Spinal cord (tissue), 10 donors: ENCODE measurements around the gene TMIE. TPM values are rescaled to one million over a fixed set of nuclear protein-coding genes. Genes with fewer than 3 reads are reported as not detected.

Source experiments
- DNase-seq, 6 donors: peaks; one replicate each; pipeline versions ENCODE4 v3.0.0 to v3.0.0-alpha.2; 2013 to 2015; ENCODE audit warnings: low spot score in 6 of 6, low read depth in 4 of 6
- H3K27ac ChIP-seq: one replicate; pipeline ENCODE4 v1.5.1; 2013; ENCODE audit warnings: low read depth, low read length, control low read depth
- H3K27me3 ChIP-seq: one replicate; pipeline ENCODE4 v1.6.1; 2013; ENCODE audit warnings: low read length; ENCODE audit not compliant: control insufficient read depth, insufficient read depth
- H3K36me3 ChIP-seq: one replicate; pipeline ENCODE4 v1.6.1; 2013; ENCODE audit warnings: low read length; ENCODE audit not compliant: control insufficient read depth, insufficient read depth
- H3K4me1 ChIP-seq: one replicate; pipeline ENCODE4 v1.6.1; 2013; ENCODE audit warnings: low read length; ENCODE audit not compliant: control insufficient read depth, insufficient read depth
- H3K4me3 ChIP-seq: one replicate; pipeline ENCODE4 v1.5.1; 2013; ENCODE audit warnings: low read depth, low read length, control low read depth
- H3K9me3 ChIP-seq: one replicate; pipeline ENCODE4 v1.6.1; 2013; ENCODE audit warnings: low read length; ENCODE audit not compliant: control insufficient read depth, insufficient read depth
- WGBS: methylation state at CpG from one replicate; pipeline ENCODE4 v1.1.5; 2013; ENCODE audit warnings: missing lambda C conversion rate; ENCODE audit not compliant: insufficient coverage; 5-methylcytosine and 5-hydroxymethylcytosine counted together
- polyA plus RNA-seq, 2 donors: library from polyadenylated mRNA; unstranded; fragments of 120-200 nt; gene quantifications; one replicate each; pipeline ENCODE4 v1.2.1, GENCODE V29; 2013; ENCODE audit not compliant: insufficient read length in 2 of 2
- total RNA-seq, 2 donors: library from RNA; depleted of rRNA in 1 of 2; stranded (reverse); fragments of 120-200 nt in 1 of 2; fragments of >200 nt in 1 of 2; gene quantifications; one replicate each; pipeline versions ENCODE4 v1.2.3 to v1.2.4, GENCODE V29; 2013 to 2014
- donor health status: healthy.

Gene TMIE
- total and polyA plus RNA-seq, 4 donors, result 1.5 to 6.8 (median 4.0) TPM

DNA sequence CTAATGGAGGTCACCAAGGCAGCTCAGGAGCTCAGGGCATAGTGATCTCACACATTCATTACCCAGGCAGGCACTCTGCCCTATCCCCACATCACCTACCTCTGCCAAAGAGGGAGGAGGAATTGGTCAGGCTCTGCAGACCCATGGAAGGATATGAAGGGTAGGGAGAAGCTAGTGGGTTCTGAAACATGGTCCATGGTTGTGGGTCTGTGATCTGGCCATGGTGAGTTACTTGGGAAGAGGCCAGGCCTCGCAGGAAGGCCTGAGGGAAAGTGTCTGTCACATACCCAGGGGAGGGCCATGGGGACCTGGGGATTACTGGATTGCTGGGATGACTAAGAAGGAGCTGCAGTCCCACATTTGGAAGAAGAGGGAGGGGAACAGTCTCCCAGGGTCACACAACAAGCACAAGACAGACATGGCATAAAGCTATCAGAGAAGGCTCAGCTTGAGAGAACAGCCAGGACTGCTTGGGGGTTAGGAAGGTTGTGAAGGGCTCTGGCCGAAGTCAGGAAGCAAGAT, 17.9 kb downstream of the TMIE start:
- DNase-seq, result no peak
- Histone ChIP-seq H3K27me3 (no peaks in the 10 kb centered on the region), H3K9me3 (peaks cover 3% of the 10 kb centered on the region), H3K27ac (no peak overlapping the region), H3K36me3 (no peaks in the 10 kb centered on the region), H3K4me3 (no peak overlapping the region), H3K4me1 (peaks cover 10% of the 10 kb centered on the region)
- 77% methylated on average over 2 of the region's 2 CpGs for WGBS

DNA sequence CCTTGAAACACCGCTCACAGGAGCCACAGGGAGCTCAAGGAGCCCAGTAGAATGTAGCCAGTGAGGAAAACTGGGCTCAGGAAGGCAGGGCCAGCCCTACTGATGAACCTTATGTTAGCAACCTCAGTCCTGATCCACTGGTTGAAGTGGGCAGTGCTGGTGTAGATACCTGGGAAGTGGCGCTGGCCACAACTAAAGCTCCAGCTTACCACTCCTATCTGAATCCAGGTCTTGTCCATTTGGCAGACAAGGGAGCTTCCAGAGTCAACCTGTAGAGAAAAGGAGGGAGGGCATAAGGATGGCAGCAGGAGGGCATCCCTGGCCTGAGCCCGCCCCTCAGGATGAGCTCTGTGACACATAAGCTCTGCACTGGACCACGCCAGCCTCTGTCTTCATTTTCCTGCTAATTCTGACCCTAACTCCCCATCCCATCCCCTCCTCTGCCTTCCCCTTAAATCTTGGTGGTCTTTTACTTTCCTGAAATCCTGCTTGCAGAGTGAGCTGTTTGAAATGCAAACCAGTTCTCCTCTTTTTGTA, 18.6 kb downstream of the TMIE start:
- Histone ChIP-seq H3K36me3 (no peaks in the 10 kb centered on the region), H3K4me1 (peaks cover 10% of the 10 kb centered on the region), H3K4me3 (no peak overlapping the region), H3K9me3 (peaks cover 3% of the 10 kb centered on the region), H3K27ac (no peak overlapping the region), H3K27me3 (no peaks in the 10 kb centered on the region)
- 83% methylated on average over 4 of the region's 4 CpGs for WGBS
- DNase-seq, result no peak

DNA sequence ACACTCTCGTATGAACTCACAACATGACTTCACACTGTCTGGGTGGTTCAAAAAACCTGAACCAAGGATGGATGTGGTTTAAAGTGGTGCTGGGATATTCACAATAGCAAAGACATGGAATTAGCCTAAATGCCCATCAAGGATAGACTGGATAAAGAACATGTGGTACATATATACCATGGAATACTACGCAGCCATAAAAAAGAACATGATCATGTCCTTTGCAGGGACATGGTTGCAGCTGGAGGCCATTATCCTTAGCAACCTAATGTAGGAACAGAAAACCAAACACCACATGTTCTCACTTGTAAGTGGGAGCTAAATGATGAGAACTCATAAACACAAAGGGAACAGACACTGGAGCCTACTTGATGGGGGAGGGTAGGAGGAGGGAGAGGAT, 19.8 kb downstream of the TMIE start:
- peaks cover 3% of the 10 kb centered on the region for H3K9me3 ChIP-seq
- H3K27me3 ChIP-seq, result no peaks in the 10 kb centered on the region
- no peak overlapping the region for H3K4me3 ChIP-seq
- WGBS, result no CpG with 5 or more reads among the region's 2 CpGs
- no peaks in the 10 kb centered on the region for H3K36me3 ChIP-seq
- H3K27ac ChIP-seq, result no peak overlapping the region
- H3K4me1 ChIP-seq, result peaks cover 7% of the 10 kb centered on the region
- no peak for DNase-seq

DNA sequence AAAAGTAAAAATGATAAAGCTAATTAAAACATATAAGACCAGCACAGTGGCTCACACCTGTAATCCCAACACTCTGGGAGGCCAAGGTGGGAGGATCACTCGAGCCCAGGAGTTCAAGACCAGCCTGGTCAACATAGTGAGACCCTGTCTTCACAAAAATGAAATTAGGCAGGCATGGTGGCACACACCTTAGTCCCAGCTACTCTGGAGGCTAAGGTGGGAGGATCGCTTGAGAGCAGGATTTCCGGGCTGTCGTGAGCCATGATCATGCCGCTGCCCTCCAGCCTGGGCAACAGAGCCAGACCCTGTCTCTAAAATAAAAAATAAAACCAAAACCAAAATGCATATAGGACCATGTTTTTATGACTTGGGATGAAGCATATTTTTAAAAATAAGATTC, 21.3 kb downstream of the TMIE start:
- no peaks in the 10 kb centered on the region for H3K27me3 ChIP-seq
- WGBS, result 92% methylated on average over 4 of the region's 5 CpGs
- H3K4me1 ChIP-seq, result no peaks in the 10 kb centered on the region
- H3K4me3 ChIP-seq, result no peak overlapping the region
- DNase-seq, result no peak
- no peak overlapping the region for H3K27ac ChIP-seq
- H3K9me3 ChIP-seq, result peaks cover 3% of the 10 kb centered on the region
- H3K36me3 ChIP-seq, result no peaks in the 10 kb centered on the region

DNA sequence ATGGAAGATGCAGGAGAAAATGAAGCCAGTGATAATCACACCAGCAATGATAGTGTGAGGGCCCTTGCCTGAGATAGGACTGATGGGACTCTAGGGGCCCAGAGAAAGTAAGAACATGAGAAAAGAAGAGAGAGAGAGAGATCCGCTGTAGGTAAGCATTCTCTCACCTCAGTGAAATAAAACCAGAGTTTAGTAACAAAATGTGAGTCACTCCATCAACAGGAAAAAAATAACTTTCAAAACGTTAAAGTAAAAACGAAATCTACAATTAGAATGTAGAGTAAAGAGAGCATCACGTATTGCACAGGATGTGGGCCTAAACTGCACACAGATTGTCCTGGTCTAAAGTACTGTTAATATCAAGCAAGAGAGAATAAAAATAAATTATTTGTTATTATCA, 23.2 kb downstream of the TMIE start:
- no peak overlapping the region for H3K27ac ChIP-seq
- no peak overlapping the region for H3K4me3 ChIP-seq
- no peak for DNase-seq
- no peaks in the 10 kb centered on the region for H3K27me3 ChIP-seq
- no peaks in the 10 kb centered on the region for H3K36me3 ChIP-seq
- whole genome bisulfite sequencing, result no CpG with 5 or more reads among the region's 4 CpGs
- H3K4me1 ChIP-seq, result no peaks in the 10 kb centered on the region
- H3K9me3 ChIP-seq, result peaks cover 3% of the 10 kb centered on the region

DNA sequence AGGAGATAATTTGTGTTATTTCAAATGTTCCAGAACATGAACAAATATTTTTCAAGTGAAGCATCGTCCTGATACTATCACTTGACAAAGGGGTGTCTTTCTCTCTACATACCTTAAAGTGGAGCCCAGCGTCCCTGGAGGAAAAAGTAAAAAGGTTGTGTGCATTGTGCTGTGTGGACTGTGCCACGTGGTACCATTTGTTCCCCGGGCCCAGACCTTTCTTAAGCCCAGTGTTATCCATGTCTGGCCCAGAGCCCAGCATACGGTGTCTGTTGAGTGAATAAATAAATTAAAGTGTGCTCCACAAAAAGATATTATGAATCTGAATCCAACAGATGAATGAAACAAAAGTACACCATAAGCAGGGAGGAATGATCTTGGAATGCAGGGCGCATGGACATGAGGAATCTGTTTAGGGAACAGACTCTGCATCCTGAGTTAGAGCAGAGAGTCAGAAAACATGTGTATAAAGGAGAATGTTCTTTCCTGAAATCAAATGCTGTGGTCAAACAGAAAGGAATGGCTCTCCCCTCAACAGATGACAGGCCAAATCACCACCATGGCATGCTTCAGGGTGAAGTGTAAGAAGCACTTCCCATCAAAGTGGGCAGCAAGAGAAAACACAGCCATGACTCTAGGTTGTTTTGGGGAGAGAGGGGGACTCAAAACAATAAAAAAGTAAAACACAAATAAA, 24.6 kb downstream of the TMIE start:
- H3K4me1 ChIP-seq, result no peaks in the 10 kb centered on the region
- no peaks in the 10 kb centered on the region for H3K36me3 ChIP-seq
- H3K27me3 ChIP-seq, result no peaks in the 10 kb centered on the region
- peaks cover 2% of the 10 kb centered on the region for H3K9me3 ChIP-seq
- DNase-seq, result peak in 1 of 6 donors; percentile 15
- H3K4me3 ChIP-seq, result no peak overlapping the region
- 30% methylated on average over 3 of the region's 6 CpGs for WGBS
- no peak overlapping the region for H3K27ac ChIP-seq

DNA sequence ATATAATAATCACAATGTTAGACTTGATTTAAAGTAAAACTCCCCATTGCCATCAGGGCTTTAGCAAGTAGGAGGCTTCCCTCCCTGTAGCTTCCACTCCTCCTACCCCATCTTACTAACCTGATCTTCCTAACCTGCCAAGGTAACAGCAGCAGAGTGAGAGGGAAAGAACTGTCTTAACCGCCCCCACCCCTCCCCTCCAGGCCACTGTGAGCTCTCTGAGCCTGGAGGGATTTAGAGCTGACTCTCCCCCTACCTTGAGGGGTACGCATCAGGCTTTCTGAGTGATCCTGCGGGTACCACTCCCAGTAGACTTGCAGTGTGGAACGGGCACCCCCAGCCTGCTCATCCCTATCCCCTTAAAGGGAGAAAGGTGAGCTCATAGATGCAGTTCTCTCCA, 27.8 kb downstream of the TMIE start:
- no peak for DNase-seq
- Histone ChIP-seq H3K27me3 (no peaks in the 10 kb centered on the region), H3K9me3 (no peaks in the 10 kb centered on the region), H3K4me1 (no peaks in the 10 kb centered on the region), H3K27ac (no peak overlapping the region), H3K36me3 (no peaks in the 10 kb centered on the region), H3K4me3 (no peak overlapping the region)
- 71% methylated on average over 1 of the region's 4 CpGs for WGBS

DNA sequence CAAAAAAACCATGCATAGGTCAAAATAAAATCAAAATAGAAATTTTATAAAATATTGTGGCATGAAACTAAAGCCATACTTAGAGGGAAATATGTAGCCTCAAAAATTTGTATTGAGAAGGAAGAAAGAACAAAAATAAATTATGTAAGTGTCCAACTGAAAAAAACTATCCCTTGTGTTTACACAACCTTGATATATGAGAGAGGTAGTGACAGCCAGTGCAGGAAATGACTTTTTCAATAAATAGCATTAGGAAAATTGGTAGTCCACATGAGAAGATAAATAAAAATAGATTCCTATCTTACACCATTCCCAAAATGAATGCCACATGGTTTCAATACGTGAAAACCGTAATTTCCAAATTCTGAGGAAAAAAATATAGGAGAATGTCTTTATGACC, 29.6 kb downstream of the TMIE start:
- Histone ChIP-seq H3K9me3 (no peaks in the 10 kb centered on the region), H3K27ac (no peak overlapping the region), H3K4me3 (no peak overlapping the region), H3K4me1 (no peaks in the 10 kb centered on the region), H3K36me3 (no peaks in the 10 kb centered on the region), H3K27me3 (no peaks in the 10 kb centered on the region)
- no peak for DNase-seq
- no CpG with 5 or more reads among the region's 2 CpGs for WGBS

DNA sequence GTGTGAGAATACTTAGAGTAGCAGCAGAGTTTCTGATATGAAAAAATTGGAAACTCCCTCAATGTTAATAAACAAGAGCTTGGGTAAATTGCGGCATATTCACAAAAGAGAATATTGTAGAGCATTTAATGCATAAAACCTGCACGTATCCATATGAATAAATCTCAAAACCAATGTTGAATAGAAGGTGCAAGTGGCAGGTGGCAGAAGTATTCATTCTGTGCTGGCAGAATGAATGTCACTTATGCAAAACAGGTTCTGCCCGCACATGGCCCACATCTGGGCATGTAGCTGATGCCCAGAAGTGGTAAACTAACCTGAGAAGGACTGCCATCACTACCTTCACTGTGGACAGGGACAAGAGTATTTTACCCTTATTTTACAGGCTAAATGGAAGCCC, 30.6 kb downstream of the TMIE start:
- no peaks in the 10 kb centered on the region for H3K4me1 ChIP-seq
- no peaks in the 10 kb centered on the region for H3K9me3 ChIP-seq
- no peak for DNase-seq
- H3K27ac ChIP-seq, result no peak overlapping the region
- no peaks in the 10 kb centered on the region for H3K27me3 ChIP-seq
- no CpG with 5 or more reads among the region's 3 CpGs for WGBS
- H3K36me3 ChIP-seq, result no peaks in the 10 kb centered on the region
- no peak overlapping the region for H3K4me3 ChIP-seq
